Activated CD4-positive, alpha-beta T cell treated with anti-CD3 and anti-CD28 coated beads for 36 hours (primary cell): Measurements from ENCODE around the gene CLMP. TPM values are rescaled to one million over a fixed set of nuclear protein-coding genes. Genes with fewer than 3 reads are reported as not detected.

Source experiments
- ATAC-seq: fragments of 200-7000 bp; cut with Tn5 transposase; one replicate; pipeline ENCODE4 v1.10.0; 2021; ENCODE audit warnings: mild to moderate bottlenecking, moderate library complexity
- CTCF ChIA-PET: fragments of 350-600 bp; sonication (Branson Sonifier 250); formaldehyde crosslinking; loops from one replicate; lab custom pipeline; 2021; ENCODE audit warnings: antibody characterized with exemption; lab: Charles Lee
- POLR2A ChIA-PET: fragments of 350-600 bp; sonication (Branson Sonifier 250); formaldehyde crosslinking; loops from one replicate; lab custom pipeline; 2021; ENCODE audit warnings: antibody characterized with exemption, inconsistent platforms; lab: Charles Lee
- DNase-seq: peaks from one replicate; pipeline ENCODE4 v3.0.0-alpha.2; 2020
- H3K27ac Mint-ChIP-seq: one replicate; pipeline ENCODE4 v1.8.0; 2021; ENCODE audit warnings: mixed read lengths
- H3K27me3 Mint-ChIP-seq: one replicate; pipeline ENCODE4 v1.8.0; 2021; ENCODE audit warnings: mixed read lengths
- H3K36me3 Mint-ChIP-seq: one replicate; pipeline ENCODE4 v1.8.0; 2021; ENCODE audit warnings: low read depth, mixed read lengths
- H3K4me1 Mint-ChIP-seq: one replicate; pipeline ENCODE4 v1.8.0; 2021; ENCODE audit warnings: mixed read lengths
- H3K4me3 Mint-ChIP-seq: one replicate; pipeline ENCODE4 v1.8.0; 2021; ENCODE audit warnings: mild to moderate bottlenecking, moderate library complexity, mixed read lengths
- H3K9me3 Mint-ChIP-seq: one replicate; pipeline ENCODE4 v1.8.0; 2021; ENCODE audit warnings: low read depth, mixed read lengths
- intact Hi-C, 2 experiments: fragments of 100-400 bp; cut with DNase I in 1 of 2; cut with micrococcal nuclease in 1 of 2; formaldehyde crosslinking; loops; one replicate each; pipeline versions ENCODE4 v1.14.2 to v1.15.1; 2022 to 2024; cut with DNase I, micrococcal nuclease
- total RNA-seq, 2 experiments: library from RNA; stranded (reverse); gene quantifications; one replicate each; pipeline ENCODE4 v1.2.3, GENCODE V29; 2021

The CLMP gene
- total RNA-seq, 2 experiments from 2014 or later: 0.05 to 0.09 TPM

GRCh38 chr11:123045101-123045500, 149.9 kb downstream of the CLMP start:
- Mint-ChIP-seq H3K9me3 (no peaks in the 10 kb centered on the region), H3K27ac (no peak overlapping the region), H3K27me3 (no peaks in the 10 kb centered on the region), H3K36me3 (no peaks in the 10 kb centered on the region), H3K4me1 (no peaks in the 10 kb centered on the region), H3K4me3 (no peak overlapping the region)
- ChIA-PET POLR2A (no interaction called here), CTCF (interaction anchor here (1.0 to 4.7 kb wide), 4 partner anchors 9 to 35 kb away, joined by 4 to 34 read pairs (median 6); no protein-coding TSS in a partner anchor)
- no peak for DNase-seq
- no peak for ATAC-seq
- intact Hi-C loops: no loop called here

- ATAC-seq (no peak), DNase-seq (no peak)
- POLR2A ChIA-PET: no interaction called here
- H3K4me3 Mint-ChIP-seq: no peak overlapping the region
- no peaks in the 10 kb centered on the region for H3K36me3 Mint-ChIP-seq
- H3K9me3 Mint-ChIP-seq: no peaks in the 10 kb centered on the region
- CTCF ChIA-PET: interaction anchor here (0.7 to 1.1 kb wide), 3 partner anchors 8 to 67 kb away, joined by 3 to 5 read pairs (median 3); no protein-coding TSS in a partner anchor
- H3K4me1 Mint-ChIP-seq: no peaks in the 10 kb centered on the region
- H3K27ac Mint-ChIP-seq: no peak overlapping the region
- intact Hi-C loops: no loop called here
- no peaks in the 10 kb centered on the region for H3K27me3 Mint-ChIP-seq
These were observed 153.9 kb downstream of the CLMP start for GRCh38 chr11:123041185-123041584.

- DNase-seq (no peak), ATAC-seq (no peak)
- Mint-ChIP-seq H3K27me3 (no peaks in the 10 kb centered on the region), H3K4me1 (no peaks in the 10 kb centered on the region), H3K27ac (no peak overlapping the region), H3K36me3 (no peaks in the 10 kb centered on the region), H3K4me3 (no peak overlapping the region), H3K9me3 (no peaks in the 10 kb centered on the region)
- ChIA-PET POLR2A (no interaction called here), CTCF (interaction anchor here (0.6 to 1.4 kb wide), 4 partner anchors 14 to 17 kb away, joined by 3 to 5 read pairs (median 3); no protein-coding TSS in a partner anchor)
- intact Hi-C loops: no loop called here
These were observed 155.0 kb downstream of the CLMP start for GRCh38 chr11:123040111-123040432.

- ChIA-PET POLR2A (no interaction called here), CTCF (no interaction called here)
- DNase-seq: no peak
- H3K9me3 Mint-ChIP-seq: no peaks in the 10 kb centered on the region
- no peak overlapping the region for H3K4me3 Mint-ChIP-seq
- intact Hi-C loops: no loop called here
- no peaks in the 10 kb centered on the region for H3K4me1 Mint-ChIP-seq
- H3K27me3 Mint-ChIP-seq: no peaks in the 10 kb centered on the region
- H3K36me3 Mint-ChIP-seq: no peaks in the 10 kb centered on the region
- no peak overlapping the region for H3K27ac Mint-ChIP-seq
- no peak for ATAC-seq
These were observed 159.2 kb downstream of the CLMP start for GRCh38 chr11:123035831-123036230.

GRCh38 chr11:123034597-123034996, 160.5 kb downstream of the CLMP start:
- ChIA-PET POLR2A (no interaction called here), CTCF (interaction anchor here (0.5 to 2.8 kb wide), 6 partner anchors 9 to 1794 kb away, joined by 3 to 16 read pairs (median 5); no protein-coding TSS in a partner anchor)
- Mint-ChIP-seq H3K4me3 (no peak overlapping the region), H3K36me3 (no peaks in the 10 kb centered on the region), H3K27me3 (no peaks in the 10 kb centered on the region), H3K4me1 (no peaks in the 10 kb centered on the region), H3K27ac (no peak overlapping the region), H3K9me3 (no peaks in the 10 kb centered on the region)
- no peak for DNase-seq
- intact Hi-C loops: no loop called here
- no peak for ATAC-seq

- no peaks in the 10 kb centered on the region for H3K9me3 Mint-ChIP-seq
- no peak overlapping the region for H3K4me3 Mint-ChIP-seq
- ATAC-seq (no peak), DNase-seq (peak; percentile 41)
- POLR2A ChIA-PET: no interaction called here
- no peaks in the 10 kb centered on the region for H3K27me3 Mint-ChIP-seq
- CTCF ChIA-PET: interaction anchor here (0.6 to 2.8 kb wide), 10 partner anchors 8 to 174 kb away, joined by 3 to 16 read pairs (median 4); no protein-coding TSS in a partner anchor
- intact Hi-C loops: no loop called here
- no peaks in the 10 kb centered on the region for H3K36me3 Mint-ChIP-seq
- no peak overlapping the region for H3K27ac Mint-ChIP-seq
- H3K4me1 Mint-ChIP-seq: no peaks in the 10 kb centered on the region
These were observed 161.2 kb downstream of the CLMP start for GRCh38 chr11:123033895-123034294.

- CTCF ChIA-PET: interaction anchor here (0.7 to 1.8 kb wide), 8 partner anchors 10 to 307 kb away, joined by 3 to 9 read pairs (median 3); no protein-coding TSS in a partner anchor
- Mint-ChIP-seq H3K36me3 (no peaks in the 10 kb centered on the region), H3K4me3 (no peak overlapping the region), H3K4me1 (no peaks in the 10 kb centered on the region), H3K27ac (no peak overlapping the region), H3K9me3 (no peaks in the 10 kb centered on the region), H3K27me3 (no peaks in the 10 kb centered on the region)
- DNase-seq: no peak
- POLR2A ChIA-PET: no interaction called here
- no peak for ATAC-seq
- intact Hi-C loops: no loop called here
These were observed 164.5 kb downstream of the CLMP start for GRCh38 chr11:123030517-123030916.

GRCh38 chr11:123020968-123021367, 174.1 kb downstream of the CLMP start:
- ChIA-PET CTCF (interaction anchor here (0.6 to 8.0 kb wide), 28 partner anchors 9 to 441 kb away, joined by 3 to 185 read pairs (median 4); no protein-coding TSS in a partner anchor), POLR2A (interaction anchor here (0.5 to 1.4 kb wide), 3 partner anchors 33 to 159 kb away, joined by 3 to 4 read pairs (median 4); no protein-coding TSS in a partner anchor)
- H3K4me1 Mint-ChIP-seq: peaks cover 2% of the 10 kb centered on the region
- intact Hi-C loops: loop anchor here in 1 of 2 experiments (2.0 to 5.0 kb wide), 2 partner anchors 110 to 439 kb away; no protein-coding TSS in a partner anchor
- no peak overlapping the region for H3K4me3 Mint-ChIP-seq
- H3K9me3 Mint-ChIP-seq: no peaks in the 10 kb centered on the region
- H3K27me3 Mint-ChIP-seq: peaks cover 2% of the 10 kb centered on the region
- peak; percentile 91 for ATAC-seq
- H3K36me3 Mint-ChIP-seq: no peaks in the 10 kb centered on the region
- peak; percentile 58 for DNase-seq
- no peak overlapping the region for H3K27ac Mint-ChIP-seq

Other genes with a start within 250 kb of the CLMP start
- gene BSX, start 213.4 kb downstream of the CLMP start, total RNA-seq: not detected
- 1,000 to 10,000 TPM; 2,604 to 3,375 TPM for gene HSPA8, start 133.1 kb downstream of the CLMP start, total RNA-seq
- gene GRAMD1B, start 235.0 kb upstream of the CLMP start, total RNA-seq: 10 to 100 TPM; 38.6 to 45.7 TPM